GM19240 (cell line): ENCODE measurements around the gene KRT78.
"Not testable (repeated sequence)": the region's sequence is repeated elsewhere in the genome, so short reads cannot be mapped to it uniquely, and the experiment has no call there.

Source experiments
- DNase-seq: peaks from one replicate; pipeline ENCODE4 v3.0.0; 2011; ENCODE audit warnings: low spot score; ENCODE audit not compliant: insufficient read length

The KRT78 gene

GRCh38 chr12:52796429-52796794 lies 52.4 kb downstream of the KRT78 start:
- DNase-seq, result no peak

GRCh38 chr12:52795694-52796428 lies 52.9 kb downstream of the KRT78 start, which contains the start of gene KRT3:
TSS of gene KRT3 (minus strand) at chr12:52796117. CDS start at chr12:52796042, 75 bp downstream.
- DNase-seq, result no peak

DNA sequence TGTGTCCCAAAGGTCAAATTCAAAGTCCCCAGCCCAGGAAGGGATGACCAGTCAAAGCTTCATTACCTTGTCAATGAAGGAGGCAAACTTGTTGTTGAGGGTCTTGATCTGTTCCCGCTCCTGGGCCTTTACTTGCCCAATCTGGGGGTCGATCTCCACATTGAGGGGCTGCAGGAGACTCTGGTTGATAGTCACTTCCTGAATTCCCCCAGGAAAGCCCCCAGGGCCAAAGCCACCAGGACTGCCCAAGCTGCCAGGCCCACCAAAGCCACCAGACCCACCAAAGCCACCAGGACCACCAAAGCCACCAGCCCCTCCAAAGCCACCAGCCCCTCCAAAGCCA lies 53.5 kb downstream of the KRT78 start:
- not testable (repeated sequence) for DNase-seq

DNA sequence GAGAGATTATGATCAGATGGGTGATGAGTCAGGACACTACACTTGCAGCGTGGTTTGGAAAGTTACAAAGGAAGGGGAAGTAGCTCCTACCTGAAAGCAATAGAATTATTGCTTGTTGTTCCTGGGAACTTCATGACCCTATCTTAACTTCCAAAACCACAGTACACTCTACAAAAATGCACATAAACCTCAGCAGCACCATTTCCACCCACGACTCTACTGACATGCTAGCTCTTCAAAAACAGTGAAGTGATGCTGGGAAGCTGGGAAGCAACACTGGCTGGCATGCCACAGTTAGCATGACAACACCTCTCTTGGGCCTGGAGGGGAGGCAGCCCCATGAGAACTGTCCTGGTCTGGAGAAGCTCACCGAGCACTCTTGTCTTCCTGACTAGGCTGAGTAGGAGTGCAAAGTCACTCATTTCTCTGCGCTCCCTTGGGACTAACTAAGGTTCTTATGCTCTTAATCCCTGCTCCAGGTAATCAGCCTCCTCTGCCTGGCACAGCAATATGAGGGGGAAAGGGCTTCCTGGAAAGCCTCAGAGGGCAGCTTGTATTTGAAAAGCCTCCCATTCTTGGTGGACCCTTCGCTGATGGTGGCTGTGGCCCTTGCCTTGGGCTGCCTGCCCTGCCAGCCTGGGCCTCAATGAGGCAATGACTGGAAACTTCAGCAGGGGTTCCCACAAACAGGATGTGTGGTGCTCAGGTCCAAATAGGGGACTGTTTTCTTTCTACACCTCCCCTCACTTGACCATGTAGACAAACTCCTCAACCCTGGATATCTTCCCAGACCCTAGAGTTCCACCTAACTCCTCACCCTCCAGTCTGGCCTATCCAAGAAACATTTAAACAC lies 54.1 kb downstream of the KRT78 start:
- no peak for DNase-seq

DNA sequence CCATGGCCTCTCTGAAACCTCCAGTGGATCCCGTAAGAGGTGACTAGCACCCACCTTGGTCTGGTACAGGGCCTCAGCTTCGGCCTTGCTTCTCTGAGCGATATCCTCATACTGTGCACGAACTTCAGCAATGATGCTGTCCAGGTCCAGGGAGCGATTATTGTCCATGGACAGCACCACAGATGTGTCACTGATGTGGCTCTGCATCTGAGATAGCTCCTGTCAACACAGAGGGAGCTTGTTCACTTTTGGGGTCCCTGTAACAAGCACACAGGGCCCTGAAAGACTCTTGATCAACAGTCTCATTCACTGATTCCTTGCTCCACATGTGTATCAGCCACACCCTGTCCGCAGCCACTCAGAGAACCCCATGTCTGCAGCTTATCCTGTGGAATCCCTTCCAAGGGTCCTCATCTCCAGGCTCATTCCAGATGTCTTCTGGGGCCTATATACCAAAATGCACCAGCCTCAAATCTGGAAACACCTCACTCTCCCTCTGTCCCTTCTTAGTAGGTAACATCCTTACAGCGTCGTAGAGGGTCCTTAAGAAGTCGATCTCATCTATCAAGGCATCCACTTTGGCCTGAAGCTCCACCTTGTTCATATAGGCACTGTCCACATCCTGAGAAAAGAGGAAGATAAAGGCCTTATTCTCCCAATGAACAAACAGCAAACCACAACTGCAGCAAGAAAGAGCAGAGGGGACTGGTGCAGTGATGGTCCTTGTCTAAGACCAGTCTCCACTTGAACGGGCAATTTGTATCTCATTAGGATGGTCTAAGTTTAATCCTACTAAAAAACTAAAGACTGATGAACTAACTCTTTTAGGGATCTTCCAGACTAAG lies 56.4 kb downstream of the KRT78 start:
- no peak for DNase-seq

DNA sequence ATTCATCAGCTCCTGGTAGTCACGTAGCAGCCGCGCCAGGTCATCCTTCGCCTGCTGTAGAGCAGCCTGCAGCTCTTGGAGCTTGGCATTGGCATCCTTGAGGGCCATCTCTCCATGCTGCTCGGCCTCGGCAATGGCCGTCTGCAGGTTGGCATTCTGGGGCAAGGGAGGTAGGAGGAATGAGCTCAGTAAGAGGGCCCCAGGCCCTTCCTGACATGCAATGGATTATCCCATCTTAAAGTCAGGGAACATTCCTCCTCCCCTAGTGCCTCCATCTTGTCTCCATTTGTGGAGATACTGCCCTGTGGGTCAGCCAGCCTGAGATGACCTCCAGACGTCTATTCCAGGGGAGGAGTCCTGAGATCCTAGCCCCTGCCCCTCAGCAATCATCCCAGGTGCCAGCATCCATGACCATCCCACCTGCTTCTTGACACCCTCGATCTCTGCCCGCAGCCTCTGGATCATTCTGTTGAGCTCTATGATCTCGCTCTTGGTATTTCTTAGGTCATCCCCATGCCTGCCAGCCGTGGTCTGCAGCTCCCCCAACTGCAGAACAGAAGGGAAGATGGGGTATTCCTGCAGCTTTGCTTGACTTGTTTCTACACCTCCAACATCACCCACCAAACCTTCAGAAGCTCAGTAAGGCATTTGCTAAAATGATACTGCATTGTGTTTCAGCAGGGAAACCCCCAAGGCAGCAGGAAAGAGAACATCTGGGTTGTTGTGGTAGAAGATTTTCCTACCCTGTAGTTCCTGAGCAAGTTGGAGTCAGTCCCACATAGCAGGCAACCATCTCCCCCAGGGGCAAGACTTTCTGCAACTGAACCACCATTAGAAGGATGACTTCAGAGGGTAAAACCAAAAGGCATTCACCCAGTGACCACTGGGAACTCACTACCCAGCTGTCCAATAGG lies 57.3 kb downstream of the KRT78 start:
- no peak for DNase-seq

DNA sequence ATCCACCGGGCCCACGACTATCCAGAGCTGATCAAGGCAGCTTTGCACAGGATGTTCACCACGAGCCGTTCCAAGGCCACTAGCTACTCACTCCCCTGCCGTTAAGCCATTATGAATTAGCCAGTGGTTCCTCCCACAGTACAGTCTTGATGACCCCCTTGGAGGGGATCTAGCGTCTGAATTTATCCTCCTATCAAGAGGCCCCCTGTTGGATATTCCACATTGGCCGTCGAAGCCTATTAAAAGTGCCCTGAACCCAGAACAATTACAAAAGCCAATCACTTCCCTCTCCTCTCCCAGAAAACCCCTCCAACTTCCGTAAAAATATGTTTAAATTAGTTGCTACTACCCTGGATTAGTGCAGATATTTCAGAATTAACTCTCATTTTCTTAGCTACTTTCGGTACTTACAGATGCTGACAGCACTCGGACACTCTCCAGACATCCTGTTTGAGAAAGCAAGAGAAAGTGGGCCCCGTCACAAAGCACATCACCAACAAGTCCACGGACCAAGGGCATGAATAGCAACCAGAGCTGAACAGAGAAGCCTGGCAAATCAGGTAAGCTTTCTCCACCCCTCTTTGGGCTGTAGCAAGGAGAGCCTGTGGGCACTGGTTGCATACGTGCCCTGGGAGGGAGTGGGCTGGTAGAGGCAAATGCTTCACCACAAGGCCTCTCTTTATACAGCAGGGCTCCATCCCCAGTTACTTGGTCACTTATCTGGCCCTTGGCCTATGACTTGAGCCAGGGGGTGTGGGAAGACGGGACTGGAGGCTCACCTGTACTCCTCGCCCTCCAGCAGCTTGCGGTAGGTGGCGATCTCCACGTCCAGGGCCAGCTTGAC lies 58.1 kb downstream of the KRT78 start:
- no peak for DNase-seq

DNA sequence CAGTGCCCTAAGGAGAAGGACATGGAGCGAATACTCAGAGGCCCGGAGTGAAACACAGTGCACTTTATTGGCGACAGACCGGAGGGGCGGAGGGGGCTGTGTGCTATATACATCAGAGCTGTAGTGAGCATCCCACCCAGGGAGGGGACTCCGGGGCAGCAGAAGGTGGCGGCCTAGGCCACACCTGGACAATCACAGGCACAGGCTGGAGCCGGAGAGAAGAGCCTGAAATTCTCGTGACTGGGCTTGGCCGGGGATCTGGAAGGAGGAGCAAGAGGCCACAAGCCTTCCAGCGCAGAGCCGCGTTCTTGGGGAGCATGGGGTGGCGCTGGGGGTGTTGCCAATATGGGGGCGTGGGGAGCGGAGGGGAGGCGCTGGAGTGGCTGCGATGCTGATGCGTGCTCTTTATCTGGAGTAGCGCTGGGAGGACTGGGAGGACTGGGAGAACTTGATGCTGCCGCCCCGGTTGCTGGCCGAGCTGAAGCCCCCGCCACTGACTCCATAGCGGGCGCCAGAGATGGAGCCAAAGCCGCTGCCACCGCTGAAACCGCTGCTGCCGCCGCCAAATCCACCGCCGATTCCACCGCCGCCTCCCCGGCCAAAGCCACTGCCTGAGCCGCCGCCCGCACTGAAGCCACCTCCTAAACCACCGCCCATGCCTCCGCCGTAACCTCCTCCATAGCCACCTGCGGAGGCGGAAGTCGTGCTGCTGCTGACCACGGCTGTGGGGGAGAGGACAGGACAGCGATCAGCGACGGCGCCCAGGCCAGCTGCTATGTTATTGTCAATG lies 59.0 kb downstream of the KRT78 start:
- DNase-seq, result no peak

DNA sequence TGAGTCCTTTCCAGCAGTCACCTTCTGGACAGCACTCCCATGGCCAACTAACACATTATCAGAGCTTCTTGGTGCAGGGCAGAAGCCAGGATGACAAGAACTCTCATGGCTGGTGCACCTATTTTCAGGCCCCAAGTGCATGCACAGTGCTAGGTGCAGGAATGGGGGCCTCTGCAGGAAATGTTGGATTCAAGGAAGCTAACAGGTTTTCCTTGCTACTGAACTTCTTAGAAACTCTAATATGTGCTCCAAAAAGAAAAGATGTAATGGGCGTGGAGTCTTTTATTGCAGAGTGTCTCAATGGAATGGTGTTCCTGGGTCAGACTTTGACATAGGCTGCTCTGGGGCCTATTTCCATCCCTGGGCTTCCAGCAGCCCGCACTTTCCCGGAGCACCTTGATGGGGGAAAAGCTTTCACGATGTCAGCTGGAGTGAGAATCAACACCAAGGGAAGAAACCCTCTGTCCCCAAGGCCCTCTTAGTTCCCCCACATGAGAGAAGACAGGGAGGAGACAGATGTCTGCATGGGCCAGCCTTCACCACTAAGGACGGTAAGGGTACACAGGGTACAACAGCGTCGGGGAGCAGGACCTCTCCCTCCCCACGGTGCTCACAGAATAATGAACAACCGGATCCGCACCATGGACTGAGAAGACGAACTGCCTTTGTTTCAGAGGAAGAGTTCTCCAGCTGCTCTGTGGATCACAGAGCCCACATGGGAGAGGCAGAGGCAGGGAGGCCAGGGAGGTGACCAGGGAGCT lies 59.7 kb downstream of the KRT78 start:
- DNase-seq, result no peak

- no peak for DNase-seq
Measured at GRCh38 chr12:52788192-52788875, 60.5 kb downstream of the KRT78 start.
